ENCODE data around the gene EARS2. TPM values are rescaled to one million over a fixed set of nuclear protein-coding genes. Genes with fewer than 3 reads are reported as not detected.

Gene EARS2
- total and polyA plus RNA-seq, 2 of the 4 experiments (the other 2 are of a cell fraction), result 28.1 to 37.8 TPM

DNA sequence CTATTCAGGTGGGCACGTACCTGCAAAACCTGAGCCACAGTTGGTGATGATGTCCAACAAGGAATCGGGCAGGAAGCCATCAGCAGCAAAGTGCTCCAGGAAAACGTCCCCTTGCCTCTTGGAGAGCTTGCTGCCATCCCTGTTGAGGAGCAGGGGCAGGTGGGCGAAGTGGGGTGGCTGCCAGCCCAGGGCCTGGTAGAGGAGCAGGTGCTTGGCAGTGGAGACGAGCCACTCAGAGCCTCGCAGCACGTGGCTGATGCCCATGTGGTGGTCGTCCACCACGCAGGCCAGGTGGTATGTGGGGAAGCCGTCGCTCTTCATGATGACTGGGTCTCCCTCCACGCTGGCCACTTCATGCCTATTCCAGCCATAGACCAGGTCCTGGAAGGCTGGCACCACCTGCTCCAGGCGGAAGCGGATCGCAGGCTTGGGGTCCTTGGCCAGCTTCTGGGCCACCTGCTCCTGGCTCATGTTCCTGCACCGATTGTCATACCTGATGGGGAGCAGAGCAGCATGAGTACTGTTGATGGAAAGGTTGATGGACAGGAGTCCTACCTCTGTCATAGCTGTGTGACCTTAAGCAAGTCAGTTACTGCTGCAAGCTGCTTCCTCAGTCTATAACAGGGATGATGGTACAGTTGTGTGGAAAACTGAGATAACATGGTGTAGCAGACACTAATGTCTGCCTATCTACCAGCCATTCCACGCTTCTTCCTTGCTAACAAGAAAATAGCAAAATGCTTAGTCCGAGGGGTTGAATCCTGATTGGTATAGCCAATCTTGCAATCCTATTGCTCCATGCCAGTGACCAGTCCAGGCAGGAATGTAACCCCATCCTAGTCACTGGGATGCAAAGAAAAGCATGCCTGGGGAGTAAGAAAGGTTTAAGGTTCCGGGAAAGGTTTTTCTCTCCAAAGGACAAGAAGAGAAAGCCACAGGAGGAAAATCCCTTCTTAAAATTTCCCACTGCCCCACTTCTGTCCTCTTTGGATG, 22.0 kb downstream of the EARS2 start:
- Histone ChIP-seq H3K4me3 (ENCODE audit: insufficient read depth, low read depth, low read length) (no peak overlapping the region), H4K8ac (ENCODE audit: low read depth in 2 of 2, low read length in 2 of 2) (no peak overlapping the region), H4K20me1 (ENCODE audit: insufficient read depth, low read length) (no peaks in the 10 kb centered on the region; the same call in 1 of the 2 replicates), H2AK9ac (replicated peaks; ENCODE audit: low read depth, low read length, poor library complexity) (no peak overlapping the region), H2AK5ac (ENCODE audit: low read depth, low read length) (no peak overlapping the region), H2BK20ac (ENCODE audit: low read depth, low read length) (no peak overlapping the region), H2BK15ac (ENCODE audit: low read depth, low read length) (no peak overlapping the region), H3K4ac (ENCODE audit: low read depth, low read length) (no peak overlapping the region), H3K9ac (ENCODE audit: low read depth, low read length) (no peak overlapping the region), H3K18ac (ENCODE audit: low read depth, low read length) (no peak overlapping the region), H3K23ac (ENCODE audit: low read depth, low read length) (no peak overlapping the region), H3K9me1 (ENCODE audit: insufficient read depth, low read length) (peaks cover 13% of the 10 kb centered on the region), H3K36me3 (ENCODE audit: control insufficient read depth, insufficient read depth, low read length) (peaks cover 38% of the 10 kb centered on the region), H3K9me3 (ENCODE audit: control insufficient read depth, insufficient read depth, low read length) (no peaks in the 10 kb centered on the region), H3K27ac (ENCODE audit: insufficient read depth, low read length) (no peak overlapping the region), H4K91ac (ENCODE audit: insufficient read depth, low read depth, low read length) (no peak overlapping the region), H3K4me2 (ENCODE audit: low read depth, low read length) (no peak overlapping the region), H3K14ac (replicated peaks; ENCODE audit: low read depth, low read length) (no peak overlapping the region), H3K27me3 (ENCODE audit: control insufficient read depth, insufficient read depth, low read length) (no peaks in the 10 kb centered on the region), H2BK5ac (ENCODE audit: low read depth, low read length, poor library complexity, severe bottlenecking) (no peak overlapping the region), H4K5ac (ENCODE audit: low read depth, low read length) (no peak overlapping the region), H3K79me1 (ENCODE audit: low read depth in 1 of 2, low read length in 2 of 2) (peaks cover 11 to 28% of the 10 kb centered on the region in 2 experiments; a peak in 3 of 4 replicates), H3K4me1 (ENCODE audit: control insufficient read depth, insufficient read depth, low read length) (peaks cover 2% of the 10 kb centered on the region; the same call in 1 of the 2 replicates), H2AFZ (replicated peaks; ENCODE audit: low read length, poor library complexity) (no peak overlapping the region), H2BK120ac (ENCODE audit: low read depth, low read length) (no peak overlapping the region), H3K56ac (ENCODE audit: extremely low read depth, insufficient read depth, low read length) (no peak overlapping the region)
- DNase-seq (peak; percentile 50), ATAC-seq (ENCODE audit: low read depth) (peak; percentile 63)
- in situ Hi-C loops (cut with MboI; ENCODE audit: low sequenced_read_pairs), result no loop called here
- intact Hi-C loops (cut with micrococcal nuclease), result no loop called here
- CTCF ChIA-PET, result interaction anchor here (0.6 kb wide), 1 partner anchor 104 kb away, joined by 4 read pairs; no protein-coding TSS in a partner anchor
- dilution Hi-C loops (cut with HindIII; ENCODE audit: low sequenced_read_pairs, unreplicated experiment), result no loop called here
- TF ChIP-seq NFE2L2 (IDR thresholded peaks at IDR 0.05; ENCODE audit: low read depth, low read length) (no peak), CEBPB (IDR thresholded peaks at IDR 0.05; ENCODE audit: low read depth, low read length) (peak; percentile 71)
- 94% methylated on average over 9 of the region's 19 CpGs; no CpG with 5 or more reads in 1 of the 2 experiments for WGBS, 2 experiments (ENCODE audit: extremely low coverage in 2 of 2, insufficient read length in 1 of 2)
- POLR2A ChIA-PET (ENCODE audit: unreplicated experiment), result no interaction called here
- BruUV-seq (replicated peaks), result no TSS peak
